Measurements from ENCODE around the gene CHST9. TPM values are rescaled to one million over a fixed set of nuclear protein-coding genes. Genes with fewer than 3 reads are reported as not detected.

CHST9 gene
- total and polyA plus RNA-seq, 2 donors (not counting 3 experiments of a cell fraction or from before 2014, with no cell fraction given): not detected

DNA sequence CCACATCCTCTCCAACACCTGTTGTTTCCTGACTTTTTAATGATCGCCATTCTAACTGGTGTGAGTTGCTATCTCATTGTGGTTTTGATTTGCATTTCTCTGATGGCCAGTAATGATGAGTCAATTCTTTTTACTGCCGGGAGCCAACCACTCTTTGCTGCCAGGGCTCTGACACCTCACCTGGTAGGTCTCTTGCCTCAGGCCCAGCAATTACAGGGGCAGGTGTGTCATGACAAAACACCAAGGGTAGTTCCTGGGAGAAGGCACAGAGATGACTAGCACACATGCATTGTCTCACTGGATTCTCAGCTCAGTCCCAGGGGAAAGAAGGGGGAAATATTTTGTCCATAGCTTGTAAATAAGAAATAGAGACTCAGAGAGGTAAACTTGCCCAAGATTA, 122.3 kb downstream of the CHST9 start:
- peaks cover 2% of the 10 kb centered on the region for H3K9me3 ChIP-seq (replicated peaks; ENCODE audit: control insufficient read depth, insufficient read depth, low read length)
- BruUV-seq (replicated peaks): no TSS peak
- intact Hi-C loops (cut with micrococcal nuclease): no loop called here
- CTCF ChIA-PET: no interaction called here
- no peak overlapping the region for H2AFZ ChIP-seq (ENCODE audit: low read depth, low read length)
- no peaks in the 10 kb centered on the region for H3K79me2 ChIP-seq (ENCODE audit: control insufficient read depth, insufficient read depth, low read length)
- no peaks in the 10 kb centered on the region for H3K9me1 ChIP-seq (replicated peaks; ENCODE audit: control insufficient read depth, extremely low read depth, insufficient read depth, low read length)
- no peak overlapping the region for H3K27ac ChIP-seq (ENCODE audit: insufficient read depth, low read depth, low read length)
- no peaks in the 10 kb centered on the region for H3K4me1 ChIP-seq (ENCODE audit: control insufficient read depth, extremely low read depth, insufficient read depth, low read length)
- no peaks in the 10 kb centered on the region for H3K36me3 ChIP-seq (ENCODE audit: control insufficient read depth in 2 of 2, extremely low read depth in 1 of 2, insufficient read depth in 2 of 2, low read length in 2 of 2)
- DNase-seq (ENCODE audit: low read depth, low spot score) (no peak), FAIRE-seq (no peak)
- POLR2A ChIA-PET: no interaction called here
- no peak for TF ChIP-seq POLR2A (IDR thresholded peaks at IDR 0.05; ENCODE audit: low read depth, low read length)
- no peak for TF ChIP-seq POLR2AphosphoS5 (IDR thresholded peaks at IDR 0.05; ENCODE audit: insufficient read depth, low read depth, low read length)
- TF ChIP-seq CTCF (IDR thresholded peaks at IDR 0.05; ENCODE audit: extremely low read depth in 1 of 2, insufficient read depth in 1 of 2, low read depth in 1 of 2, low read length in 2 of 2): no peak
- no peak for TF ChIP-seq FOS (IDR thresholded peaks at IDR 0.05; ENCODE audit: borderline replicate concordance, insufficient read depth, low read length)
- no peak for TF ChIP-seq EZH2 (IDR thresholded peaks at IDR 0.05; ENCODE audit: borderline replicate concordance, low read depth, low read length, severe bottlenecking)
- no peak for TF ChIP-seq JUN (IDR thresholded peaks at IDR 0.05; ENCODE audit: borderline replicate concordance, insufficient read depth, insufficient read length, low read depth)
- TF ChIP-seq GATA2 (IDR thresholded peaks at IDR 0.05; ENCODE audit: insufficient read depth, insufficient read length, low read depth, low read length): no peak
- TF ChIP-seq, protein P1, sequence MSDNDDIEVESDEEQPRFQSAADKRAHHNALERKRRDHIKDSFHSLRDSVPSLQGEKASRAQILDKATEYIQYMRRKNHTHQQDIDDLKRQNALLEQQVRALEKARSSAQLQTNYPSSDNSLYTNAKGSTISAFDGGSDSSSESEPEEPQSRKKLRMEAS (IDR thresholded peaks at IDR 0.05; ENCODE audit: insufficient read depth, insufficient read length): no peak
- TF ChIP-seq MYC (IDR thresholded peaks at IDR 0.05; ENCODE audit: low read depth, low read length): no peak
- no peak overlapping the region for H3K9ac ChIP-seq (replicated peaks; ENCODE audit: extremely low read depth, insufficient read depth, low read length)
- no peak overlapping the region for H3K4me2 ChIP-seq (ENCODE audit: insufficient read depth, low read length)
- H3K4me3 ChIP-seq (replicated peaks in 1 of 3; ENCODE audit: insufficient read depth in 1 of 3, low read depth in 1 of 3, low read length in 3 of 3): no peak overlapping the region
- no peaks in the 10 kb centered on the region for H4K20me1 ChIP-seq (replicated peaks; ENCODE audit: control insufficient read depth, extremely low read depth, insufficient read depth, low read length)
- dilution Hi-C loops (cut with MboI; ENCODE audit: extremely low pct_ligation_motif_present, low sequenced_read_pairs): no loop called here
- H3K27me3 ChIP-seq (ENCODE audit: control insufficient read depth in 2 of 2, insufficient read depth in 2 of 2, low read length in 2 of 2): no peaks in the 10 kb centered on the region

Measured in endothelial cell of umbilical vein (primary cell).